Lower leg skin (tissue), 3 donors: ENCODE data around the gene RIPOR2.

Experiments used
- CTCF ChIP-seq, 3 donors: fragments of 450-650 bp; IDR thresholded peaks; one replicate each; pipeline ENCODE4 v1.5.1; 2016; ENCODE audit warnings: antibody characterized with exemption in 3 of 3, mild to moderate bottlenecking in 3 of 3, moderate library complexity in 2 of 3
- POLR2A ChIP-seq, 2 donors: fragments of 450-650 bp; IDR thresholded peaks; one replicate each; pipeline ENCODE4 v1.6.1; 2016 to 2017; ENCODE audit warnings: antibody characterized with exemption in 2 of 2, mild to moderate bottlenecking in 1 of 2, moderate library complexity in 1 of 2

- TF ChIP-seq POLR2A (IDR thresholded peaks at IDR 0.05) (no peak), CTCF (IDR thresholded peaks at IDR 0.05) (no peak)
These were observed 173.9 kb downstream of the RIPOR2 start for GRCh38 chr6:24761851-24762250.
